Stimulated activated CD4-positive, alpha-beta T cell treated with anti-CD3 and anti-CD28 coated beads, Interleukin-1b, Interleukin-23, amount 100 ng/mL, for 1 hour (primary cell): ENCODE data around the gene LYZL2.
"Not testable (repeated sequence)": the region's sequence is repeated elsewhere in the genome, so short reads cannot be mapped to it uniquely, and the experiment has no call there.

Experiments
- DNase-seq, 2 donors: peaks; one replicate each; pipeline ENCODE4 v3.0.0-alpha.2; 2020; ENCODE audit warnings: low read depth in 2 of 2

Gene LYZL2

DNA sequence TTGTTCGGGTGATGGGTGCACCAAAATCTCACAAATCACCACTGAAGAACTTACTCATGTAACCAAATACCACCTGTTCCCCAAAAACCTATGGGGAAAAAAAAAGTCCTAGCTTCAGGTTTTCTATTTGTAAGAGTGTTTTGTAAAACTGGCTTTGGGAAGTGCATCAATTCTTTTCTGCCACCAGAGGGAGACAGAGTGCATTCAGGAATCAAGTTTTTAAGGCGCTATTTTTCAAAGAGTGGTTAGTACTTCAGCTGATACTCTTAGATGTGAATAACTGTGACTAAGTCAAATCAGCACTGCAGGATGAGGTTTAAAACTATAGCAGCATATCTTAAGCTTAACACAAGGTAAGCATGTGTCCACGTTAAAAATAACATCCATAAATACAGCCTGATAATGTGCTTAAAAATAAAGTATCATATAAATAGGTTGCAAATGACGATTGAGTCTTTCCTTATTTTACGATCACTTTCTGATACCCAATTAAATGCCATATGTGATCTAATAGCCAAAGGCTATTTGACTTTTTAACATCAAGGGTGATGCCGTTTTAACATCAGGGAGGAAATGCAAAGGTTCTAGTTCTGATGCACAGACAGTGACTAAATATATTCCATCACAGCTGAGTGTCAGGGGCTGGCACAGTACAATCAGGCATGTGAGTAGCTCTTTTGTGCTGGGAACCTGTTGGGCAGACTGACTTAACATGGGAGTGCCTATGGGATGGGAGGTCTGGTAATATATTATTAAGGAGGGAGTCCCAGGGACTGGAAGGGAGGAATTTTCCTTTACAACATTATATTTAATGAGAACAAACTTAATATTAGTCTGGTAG, 10.6 kb upstream of the LYZL2 start:
- no peak for DNase-seq

DNA sequence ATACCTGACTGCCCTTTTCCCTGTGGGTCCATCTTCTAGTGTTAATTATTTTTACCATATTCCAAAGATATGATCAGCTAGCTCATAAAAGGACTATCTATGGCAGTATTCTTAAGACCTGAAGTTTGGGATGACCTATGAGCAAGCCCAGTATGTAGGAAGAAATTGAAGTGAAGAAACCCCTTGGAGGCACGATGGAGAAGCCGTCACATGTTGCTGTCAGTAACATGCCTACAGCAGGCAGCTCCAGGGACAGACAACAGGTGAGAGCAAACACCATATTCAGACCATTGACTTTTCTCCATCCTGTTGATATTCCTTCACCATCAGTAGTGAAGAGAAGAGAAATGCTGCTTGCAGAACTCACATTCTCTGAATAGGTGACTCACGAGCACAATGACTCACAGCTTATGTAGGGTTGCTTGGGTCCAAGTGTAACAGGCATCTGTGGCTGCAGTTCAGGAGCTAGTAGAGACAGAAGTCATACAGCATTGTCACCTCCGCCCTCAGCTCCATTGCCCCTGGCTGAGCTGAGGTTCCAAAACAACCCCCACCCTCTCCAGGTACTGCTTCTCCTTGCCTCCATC, 8.4 kb upstream of the LYZL2 start:
- DNase-seq = no peak

DNA sequence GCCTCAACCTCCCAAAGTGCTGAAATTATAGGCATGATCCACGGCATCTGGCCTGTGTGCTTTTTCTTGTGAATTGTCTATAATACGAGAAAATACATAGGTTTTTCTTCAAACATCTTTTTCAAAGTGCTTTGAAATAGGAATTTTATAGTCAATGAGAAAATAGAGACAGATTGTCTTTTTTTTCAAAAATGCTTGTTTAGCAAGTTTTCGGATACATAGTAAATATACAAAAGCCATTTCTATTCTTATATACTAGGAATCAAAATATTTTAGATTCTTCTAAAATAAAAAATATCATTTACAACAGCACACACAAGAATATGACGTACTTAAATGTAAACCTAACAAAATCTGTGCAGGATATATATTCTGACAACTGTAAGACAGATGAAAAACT, 1.6 kb upstream of the LYZL2 start:
- DNase-seq = no peak

DNA sequence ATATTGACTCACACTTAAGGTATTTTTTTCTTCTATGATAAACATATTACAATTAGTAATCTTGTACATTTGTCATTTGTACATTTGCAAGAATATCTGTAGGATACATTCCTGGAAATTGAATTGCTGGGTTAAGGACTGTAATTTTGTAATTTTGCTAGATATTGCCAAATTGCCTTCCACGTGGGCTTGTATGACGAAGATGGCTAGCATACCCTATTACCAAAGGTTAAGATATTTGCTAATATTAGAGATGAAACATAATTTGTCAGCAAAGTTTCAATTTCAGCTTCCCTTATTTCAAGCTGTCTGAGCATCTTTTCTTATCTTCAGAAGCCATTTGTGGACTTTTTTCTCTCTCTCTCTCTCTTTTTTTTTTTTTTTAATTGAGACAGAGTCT, 1.0 kb upstream of the LYZL2 start:
- no peak for DNase-seq

DNA sequence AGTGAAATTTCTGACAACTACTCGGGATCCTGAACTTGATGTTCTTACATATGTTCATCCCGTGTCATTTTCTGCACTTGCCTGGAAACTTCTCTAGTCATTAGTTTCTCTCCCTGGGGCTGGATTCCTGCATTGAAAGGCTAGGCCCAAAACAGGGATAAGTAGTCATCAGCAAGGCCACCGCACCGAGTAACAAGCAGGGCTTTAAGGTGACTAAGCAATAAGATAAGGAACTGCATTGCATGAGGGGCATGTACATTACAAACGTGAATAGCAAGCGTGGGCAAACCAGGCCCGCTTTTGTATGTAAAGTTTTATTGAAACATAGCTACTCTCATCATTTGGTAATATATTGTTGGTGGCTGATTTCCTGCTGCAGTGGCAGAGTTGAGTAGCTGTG, 977 bp downstream of the LYZL2 start:
- DNase-seq = not testable (repeated sequence)

DNA sequence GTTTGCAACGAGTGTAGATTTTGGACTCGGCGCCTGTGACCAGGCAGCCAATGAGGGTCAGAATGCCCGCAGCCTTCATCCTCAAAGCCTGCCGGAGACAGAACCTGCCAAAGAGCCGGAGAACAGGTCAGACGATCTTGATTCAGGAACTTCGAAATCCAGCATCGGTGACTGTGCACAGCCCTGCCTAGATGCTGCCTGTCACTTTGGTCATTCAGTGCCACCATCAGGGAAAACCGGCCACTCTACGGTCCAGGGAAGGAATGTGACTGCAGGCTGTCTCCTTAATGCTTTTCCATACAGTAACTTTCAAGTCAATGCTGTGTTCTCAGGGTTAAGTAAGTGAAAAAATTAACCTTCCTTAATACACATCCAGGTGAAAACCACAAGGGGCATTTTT, 2.7 kb downstream of the LYZL2 start:
- DNase-seq = not testable (repeated sequence)

DNA sequence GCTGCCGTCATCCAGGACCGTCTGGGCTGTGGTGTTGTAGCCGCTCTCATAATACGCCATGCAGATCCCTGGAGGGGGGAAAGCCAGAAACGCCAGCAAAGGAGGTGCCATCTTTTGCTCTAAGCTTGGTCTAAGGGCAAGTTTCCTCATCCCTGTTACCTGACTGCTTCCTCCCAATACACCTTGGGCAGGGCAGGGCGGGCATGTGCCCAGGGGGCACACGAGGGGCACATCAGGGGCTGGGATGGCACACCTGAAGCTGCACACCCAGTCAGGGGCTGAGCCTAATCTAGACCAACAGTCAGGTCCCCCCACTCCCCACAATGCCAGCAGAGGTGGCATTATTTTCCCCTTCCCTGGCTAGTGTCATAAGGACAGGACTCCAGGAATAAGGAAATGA, 3.4 kb downstream of the LYZL2 start:
- DNase-seq = not testable (repeated sequence)

DNA sequence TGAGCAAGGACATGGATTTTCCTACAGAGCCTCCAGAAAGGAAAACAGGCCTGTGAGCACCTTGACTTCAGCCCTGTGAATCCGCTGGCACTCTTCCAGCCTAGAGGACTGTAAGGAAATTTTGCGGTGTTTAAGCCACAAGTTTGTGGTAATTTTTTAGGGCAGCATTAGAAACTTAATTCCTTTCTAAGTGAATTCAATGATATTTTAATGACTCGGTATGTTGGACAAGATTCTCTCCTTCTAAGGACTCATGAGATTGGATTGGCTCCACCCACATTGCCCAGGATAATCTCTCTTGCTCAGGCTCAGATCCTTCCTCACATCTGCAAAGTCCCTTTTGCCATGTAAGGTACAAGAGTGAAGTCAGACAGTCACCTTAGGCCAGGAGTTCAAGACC, 4.5 kb downstream of the LYZL2 start:
- DNase-seq = no peak

DNA sequence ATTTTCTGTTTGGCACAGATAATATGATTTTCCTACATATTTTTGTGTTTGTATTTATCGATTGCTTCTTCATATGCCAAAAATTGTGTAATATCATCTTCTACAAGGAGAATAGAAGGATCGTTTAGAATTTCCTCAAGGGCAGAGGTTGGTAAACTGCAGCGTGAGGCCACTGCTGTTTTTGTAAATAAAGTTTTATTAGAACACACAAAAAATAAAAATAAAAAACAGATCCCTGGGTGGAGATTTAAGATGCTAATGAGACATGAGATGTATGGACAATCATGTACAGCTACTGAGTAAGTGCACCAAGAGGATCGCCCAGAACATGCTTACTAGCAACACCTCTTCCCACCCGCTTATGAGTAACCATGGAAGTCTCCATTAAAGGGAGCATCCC, 9.6 kb downstream of the LYZL2 start:
- DNase-seq = no peak

DNA sequence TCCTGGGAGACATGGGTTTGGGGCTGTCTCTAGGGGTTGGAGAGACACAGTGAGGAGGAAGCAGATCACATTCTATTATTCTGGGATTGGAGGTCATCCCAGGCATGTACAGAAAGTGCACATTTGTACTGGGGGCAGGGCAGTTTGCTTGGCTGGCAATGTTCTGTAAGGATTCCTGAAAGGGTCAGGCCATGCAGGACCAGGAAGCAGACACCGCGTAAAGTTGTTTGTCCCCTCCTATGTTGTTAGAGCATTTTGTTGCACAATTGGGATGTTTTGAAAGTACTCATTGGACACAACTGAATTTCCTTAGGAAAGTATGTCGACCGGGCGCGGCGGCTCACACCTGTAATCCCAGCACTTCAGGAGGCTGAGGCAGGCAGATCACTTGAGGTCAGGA, 12.5 kb downstream of the LYZL2 start:
- no peak for DNase-seq

DNA sequence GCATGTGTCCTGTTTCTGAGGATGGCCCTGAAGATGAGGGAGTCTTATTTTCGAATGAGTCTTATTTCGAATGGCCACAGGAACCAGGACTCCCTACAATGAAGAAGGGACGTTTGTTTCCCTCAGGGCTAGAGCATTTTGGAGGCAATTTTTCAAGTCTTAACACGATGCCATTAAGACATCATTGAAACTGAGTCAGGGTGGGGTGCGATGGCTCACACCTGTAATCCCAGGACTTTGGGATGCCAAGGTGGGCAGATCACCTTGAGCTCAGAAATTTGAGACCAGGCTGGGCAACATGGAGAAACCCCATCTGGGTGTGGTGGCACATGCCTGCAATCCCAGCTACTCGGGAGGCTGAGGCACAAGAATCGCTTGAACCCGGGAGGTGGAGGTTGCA, 18.5 kb downstream of the LYZL2 start:
- DNase-seq = not testable (repeated sequence)

DNA sequence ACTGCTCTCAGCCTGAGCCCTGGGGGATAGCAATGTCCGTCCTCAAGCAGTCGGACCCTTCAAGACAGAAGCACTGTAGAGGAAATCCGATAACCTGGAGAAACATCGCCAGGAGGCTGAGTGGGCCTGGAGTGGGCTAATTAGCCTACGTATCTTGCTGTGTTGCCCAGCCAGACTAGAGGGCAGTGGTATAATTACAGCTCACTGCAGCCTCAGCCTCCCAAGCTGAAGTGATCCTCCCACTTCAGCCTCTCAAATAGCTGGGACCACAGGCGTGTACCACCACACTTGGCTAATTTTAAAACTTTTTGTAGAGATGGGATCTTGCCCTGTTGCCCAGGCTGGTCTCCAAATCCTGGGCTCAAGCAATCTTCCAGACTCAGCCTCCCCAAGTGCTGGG, 21.7 kb downstream of the LYZL2 start:
- DNase-seq = no peak

DNA sequence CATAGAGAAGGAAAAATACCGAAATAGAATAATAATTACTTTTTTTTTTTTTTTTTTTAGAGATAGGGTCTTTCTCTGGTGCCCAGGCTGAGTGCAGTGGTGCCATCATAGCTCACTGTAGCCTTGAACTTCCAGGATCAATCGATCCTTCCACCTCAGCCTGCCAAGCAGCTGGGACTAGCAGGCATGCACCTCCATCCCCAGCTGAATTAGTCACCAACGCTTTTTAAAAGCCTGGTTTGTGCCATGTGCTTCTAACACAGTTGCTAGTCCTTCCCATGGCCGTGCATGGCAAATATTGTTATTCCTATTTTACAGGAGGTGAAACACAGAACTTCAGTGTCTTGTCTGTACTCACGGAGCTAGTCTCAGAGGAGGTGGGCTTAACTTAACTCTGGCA, 23.2 kb downstream of the LYZL2 start:
- DNase-seq = no peak

DNA sequence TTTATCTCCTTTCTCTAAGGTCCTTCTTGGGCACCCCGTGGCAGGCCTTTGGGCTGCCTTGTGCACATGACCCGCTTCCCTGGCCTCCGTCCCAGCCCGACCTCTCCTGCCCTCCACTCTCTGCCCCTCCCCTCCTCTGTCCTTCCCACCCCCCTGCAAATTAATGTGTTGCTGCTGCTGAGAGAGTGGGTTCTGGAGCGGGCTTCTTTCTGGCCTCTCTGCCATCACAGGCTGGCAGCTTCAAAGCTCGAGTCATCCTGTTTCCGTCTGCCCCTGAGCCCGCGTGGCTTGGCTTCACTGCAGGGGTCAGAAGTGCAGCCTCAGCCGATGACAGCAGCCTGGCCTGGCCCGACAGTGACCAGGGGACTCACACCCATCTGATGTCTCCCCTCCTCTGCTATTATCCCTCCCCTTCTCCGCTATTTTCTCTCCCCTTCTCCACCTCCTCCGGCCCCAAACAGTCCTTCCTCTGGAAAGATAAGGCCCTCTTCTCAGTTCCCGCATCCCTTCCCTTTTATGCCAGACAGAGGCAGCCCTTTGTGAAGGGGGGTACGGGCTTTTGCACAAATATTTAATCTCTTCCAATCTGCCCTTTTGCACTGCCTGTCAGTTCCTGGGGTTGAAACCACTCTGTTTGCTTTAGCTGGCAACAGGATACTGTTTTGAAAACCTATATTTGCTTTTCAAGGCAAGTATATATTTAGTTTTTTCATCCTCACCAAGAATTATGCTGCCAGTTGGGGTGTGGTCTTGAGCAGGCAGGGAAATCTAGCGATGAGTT, 24.0 kb downstream of the LYZL2 start:
- not testable (repeated sequence) for DNase-seq

DNA sequence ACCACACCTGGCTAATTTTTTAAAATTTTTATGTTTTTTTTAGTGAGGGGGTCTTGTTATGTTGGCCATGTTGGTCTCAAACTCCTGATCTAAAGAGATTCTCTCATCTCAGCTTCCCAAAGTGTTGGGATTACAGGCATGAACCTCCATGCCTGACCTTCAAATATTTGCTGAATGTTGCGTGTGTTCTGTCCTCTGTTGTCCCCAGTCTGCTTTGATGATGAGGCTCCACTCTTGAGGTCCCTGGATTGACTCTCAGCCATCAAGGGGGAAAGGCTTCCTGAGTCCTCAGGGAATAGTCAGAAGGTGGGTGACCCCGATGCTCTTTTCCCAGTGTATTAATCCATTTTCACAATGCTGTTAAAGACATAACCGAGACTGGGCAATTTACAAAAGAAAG, 26.0 kb downstream of the LYZL2 start:
- DNase-seq = no peak

DNA sequence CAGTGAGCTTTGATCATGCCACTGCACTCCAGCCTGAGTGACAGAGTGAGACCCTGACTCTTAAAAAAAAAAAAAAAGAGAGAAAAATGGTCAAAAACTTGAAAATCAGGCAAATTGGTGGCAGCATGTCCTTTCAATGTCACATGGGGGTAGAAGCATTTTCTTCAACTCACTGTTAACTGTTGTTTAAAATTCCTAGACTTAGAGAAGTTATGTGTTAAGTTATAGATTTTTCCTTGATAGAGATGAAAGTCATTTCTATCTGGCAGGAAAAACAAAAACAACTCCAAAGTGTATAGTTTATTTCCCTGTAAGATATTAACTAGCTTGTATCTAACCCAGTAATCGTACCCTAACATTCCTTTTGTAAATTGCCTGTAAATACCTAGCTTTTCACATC, 26.8 kb downstream of the LYZL2 start:
- no peak for DNase-seq

DNA sequence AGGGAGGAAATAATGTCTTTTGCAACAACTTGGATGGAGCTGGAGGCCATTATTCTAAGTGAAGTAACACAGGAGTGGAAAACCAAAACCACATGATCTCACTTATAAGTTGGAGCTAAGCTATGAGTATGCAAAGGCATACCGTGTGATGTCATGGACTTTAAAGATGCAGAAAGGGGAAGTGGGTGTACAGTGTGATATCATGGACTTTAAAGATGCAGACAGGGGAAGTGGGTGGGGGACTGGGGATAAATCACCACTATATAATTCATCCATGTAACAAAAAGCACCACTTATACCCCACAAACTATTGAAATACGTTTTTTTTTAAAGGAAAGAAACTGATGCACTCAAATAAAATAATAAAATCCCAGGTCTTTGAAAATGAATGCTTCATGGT, 29.5 kb downstream of the LYZL2 start:
- DNase-seq = no peak

DNA sequence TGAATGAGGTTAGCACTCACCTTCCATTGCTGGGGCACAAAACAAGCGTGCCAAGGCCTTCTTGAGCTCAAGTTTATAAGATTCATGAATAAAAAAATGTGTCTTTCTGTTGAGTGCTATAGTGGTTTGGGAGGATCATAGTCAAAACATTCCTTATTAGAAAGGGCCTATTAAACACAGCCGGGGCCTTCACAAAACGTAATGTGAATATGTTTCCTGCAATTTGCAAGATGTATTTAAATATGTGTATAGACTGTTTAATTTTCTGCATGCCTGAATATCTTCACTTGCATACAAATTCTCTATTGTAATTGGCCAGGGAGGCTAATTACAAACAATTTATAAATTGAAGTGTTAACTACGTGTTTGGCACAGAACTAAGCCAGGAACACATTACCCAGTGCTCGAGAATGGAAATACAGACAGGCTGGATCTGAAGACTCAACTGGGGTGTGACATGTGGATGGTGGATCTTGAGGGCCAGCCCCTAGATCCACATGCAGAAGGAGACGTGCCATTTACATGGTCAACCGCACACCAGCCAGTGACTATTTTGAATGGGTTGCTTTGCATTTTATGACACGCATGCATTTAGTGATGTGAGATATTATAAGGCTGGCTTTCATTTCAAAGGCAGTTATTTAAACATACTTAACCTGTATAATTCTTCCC, 31.3 kb downstream of the LYZL2 start:
- no peak for DNase-seq

DNA sequence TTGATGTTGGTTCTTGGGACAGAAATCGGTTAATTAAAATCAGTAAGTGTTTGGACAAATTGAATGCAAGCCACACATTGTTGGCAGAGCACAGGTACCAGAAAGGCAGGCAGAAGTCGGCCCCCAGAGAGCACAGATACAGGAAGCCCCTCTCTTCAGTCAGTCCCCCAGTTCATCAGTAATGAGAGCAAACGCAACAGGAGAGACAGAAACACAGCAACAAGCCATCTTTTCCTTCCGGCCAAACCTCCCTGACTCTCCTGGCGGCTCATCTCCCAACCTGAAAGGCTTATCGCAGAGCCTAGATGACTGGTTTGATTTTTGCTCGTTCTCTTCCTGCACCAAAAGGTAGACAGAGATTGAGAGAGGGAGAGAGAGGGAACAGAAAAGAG, 32.1 kb downstream of the LYZL2 start:
- DNase-seq = not testable (repeated sequence)

DNA sequence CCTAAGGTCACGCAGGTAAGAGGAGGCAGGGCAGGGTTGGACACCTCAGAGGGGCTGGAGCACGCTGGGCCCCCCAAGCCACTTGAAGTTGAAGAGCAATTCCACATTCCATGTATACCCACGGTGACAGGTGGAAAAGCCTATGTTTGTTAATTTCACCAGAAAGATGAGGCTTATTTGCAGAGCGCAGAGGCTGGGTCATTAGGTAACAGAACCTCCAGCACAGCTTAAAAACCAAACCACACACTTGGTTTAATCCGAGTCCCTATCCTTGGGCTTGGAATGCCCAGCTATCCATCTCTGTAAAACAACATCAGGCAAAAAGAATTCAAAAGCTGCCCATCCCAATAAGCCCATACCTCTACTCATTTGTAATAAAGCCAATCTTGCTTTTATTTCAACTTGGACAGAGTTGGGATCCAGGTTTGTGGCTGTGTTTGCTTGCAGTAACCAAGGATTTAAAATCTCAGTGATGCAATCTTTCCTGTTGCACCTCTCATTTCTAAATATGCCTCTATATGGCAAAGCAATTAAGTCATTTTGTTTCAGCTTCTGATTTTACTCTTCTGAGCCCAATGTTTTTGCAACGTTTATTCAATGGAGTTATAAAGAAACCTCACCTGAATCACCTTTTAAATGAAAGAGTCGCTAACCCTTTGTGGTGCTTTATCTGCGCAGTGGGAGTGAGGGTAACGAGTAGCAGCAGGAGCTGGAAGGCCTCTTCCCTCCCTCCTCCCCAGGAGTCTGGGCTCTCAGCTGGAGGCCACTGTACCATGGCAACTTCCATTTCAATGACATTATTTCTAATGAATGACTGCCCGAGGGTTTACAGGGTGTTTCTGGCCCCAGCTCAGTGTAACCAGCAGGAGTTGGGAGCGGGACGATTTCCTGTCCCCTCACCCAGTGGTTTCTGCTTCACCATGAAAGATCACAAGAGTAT, 32.8 kb downstream of the LYZL2 start:
- not testable (repeated sequence) for DNase-seq

DNA sequence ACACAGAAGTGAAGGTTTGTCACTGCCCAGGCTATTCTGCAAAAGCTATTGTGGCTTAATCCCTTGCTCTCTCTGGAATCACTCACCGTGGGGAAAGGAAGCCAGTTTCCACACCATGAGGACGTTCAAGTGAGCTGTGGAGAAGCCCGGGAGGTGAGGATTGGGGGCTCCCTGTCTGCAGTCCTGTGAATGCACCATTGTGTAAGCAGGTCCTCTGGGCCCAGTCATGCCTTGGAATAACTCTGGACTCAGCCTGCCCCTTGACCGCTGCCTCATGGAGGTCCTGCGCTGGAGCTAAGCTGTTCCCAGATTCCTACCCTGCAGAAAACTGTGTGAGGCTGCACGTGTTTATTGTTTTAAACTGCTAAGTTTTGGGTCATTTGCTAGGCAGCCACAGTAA, 33.5 kb downstream of the LYZL2 start:
- no peak for DNase-seq
